ENCODE data around the gene GDPD2. TPM values are rescaled to one million over a fixed set of nuclear protein-coding genes. Genes with fewer than 3 reads are reported as not detected.
"Not testable (repeated sequence)": the region's sequence is repeated elsewhere in the genome, so short reads cannot be mapped to it uniquely, and the experiment has no call there.

Gene GDPD2, protein sequence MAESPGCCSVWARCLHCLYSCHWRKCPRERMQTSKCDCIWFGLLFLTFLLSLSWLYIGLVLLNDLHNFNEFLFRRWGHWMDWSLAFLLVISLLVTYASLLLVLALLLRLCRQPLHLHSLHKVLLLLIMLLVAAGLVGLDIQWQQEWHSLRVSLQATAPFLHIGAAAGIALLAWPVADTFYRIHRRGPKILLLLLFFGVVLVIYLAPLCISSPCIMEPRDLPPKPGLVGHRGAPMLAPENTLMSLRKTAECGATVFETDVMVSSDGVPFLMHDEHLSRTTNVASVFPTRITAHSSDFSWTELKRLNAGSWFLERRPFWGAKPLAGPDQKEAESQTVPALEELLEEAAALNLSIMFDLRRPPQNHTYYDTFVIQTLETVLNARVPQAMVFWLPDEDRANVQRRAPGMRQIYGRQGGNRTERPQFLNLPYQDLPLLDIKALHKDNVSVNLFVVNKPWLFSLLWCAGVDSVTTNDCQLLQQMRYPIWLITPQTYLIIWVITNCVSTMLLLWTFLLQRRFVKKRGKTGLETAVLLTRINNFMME
- total RNA-seq = 0.21 and 0.28 TPM in 2 replicates

DNA sequence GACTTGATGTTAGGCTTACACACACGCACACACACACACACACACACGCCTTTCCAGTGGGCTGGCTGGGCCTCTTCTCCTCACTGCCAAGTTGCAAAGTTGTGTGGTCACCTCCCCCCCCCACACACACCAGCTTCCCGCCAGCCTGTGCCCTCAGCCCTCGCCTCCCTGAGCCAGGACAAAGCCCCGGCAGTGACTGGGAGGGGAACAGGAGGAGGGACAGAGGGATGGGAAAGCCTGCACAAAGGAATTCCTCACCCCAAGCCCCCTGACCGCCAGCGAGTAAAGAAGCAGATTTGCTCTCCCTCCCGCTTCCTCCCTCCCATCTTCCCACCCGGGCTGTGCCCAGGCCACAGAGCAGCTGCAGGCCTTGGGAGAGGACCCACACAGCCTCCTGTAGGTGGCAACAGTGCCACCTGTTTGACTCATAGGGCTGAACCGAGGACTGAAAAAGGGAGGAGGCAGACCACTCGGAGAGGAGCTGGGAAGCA, at the start of gene GDPD2:
TSS of gene GDPD2 (plus strand) at position 464 of the 491 bp plus-strand sequence. CDS start 1,671 bp downstream, outside the sequence.
- peaks cover 11% of the 10 kb centered on the region for H3K36me3 Mint-ChIP-seq (ENCODE audit: low read depth)
- no peaks in the 10 kb centered on the region for H3K9me3 Mint-ChIP-seq
- no peak for DNase-seq (ENCODE audit: low spot score)
- H3K27ac Mint-ChIP-seq = no peak within 1 kb of the TSS
- no peaks in the 10 kb centered on the region for H3K4me1 Mint-ChIP-seq (ENCODE audit: low read depth)
- H3K27me3 Mint-ChIP-seq (ENCODE audit: low read depth) = no peaks in the 10 kb centered on the region
- intact Hi-C loops (cut with micrococcal nuclease) = no loop called here
- H3K4me3 Mint-ChIP-seq (ENCODE audit: low read depth) = no peak within 1 kb of the TSS

DNA sequence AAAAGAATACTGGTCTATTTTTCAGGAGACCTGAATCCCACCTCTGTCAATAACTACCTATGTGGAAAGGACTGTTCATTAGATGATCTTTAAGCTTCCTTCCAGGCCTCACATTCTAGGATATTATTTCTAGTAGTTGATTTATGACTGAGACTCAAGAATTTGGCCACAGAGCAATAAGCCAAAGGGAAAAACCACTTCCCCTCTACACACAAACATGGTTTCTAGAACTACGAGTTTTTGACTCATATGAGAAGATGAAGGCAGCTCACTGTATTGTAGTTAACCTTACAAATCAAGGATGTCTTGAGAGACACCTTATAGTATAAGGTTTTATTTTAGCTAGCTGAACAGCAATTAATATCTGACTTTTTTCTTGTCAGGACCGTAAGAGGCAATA, 36.9 kb upstream of the GDPD2 start:
- no peaks in the 10 kb centered on the region for H3K9me3 Mint-ChIP-seq
- DNase-seq (ENCODE audit: low spot score) = no peak
- H3K4me1 Mint-ChIP-seq (ENCODE audit: low read depth) = peaks cover 12% of the 10 kb centered on the region
- no peak overlapping the region for H3K27ac Mint-ChIP-seq
- H3K4me3 Mint-ChIP-seq (ENCODE audit: low read depth) = no peak overlapping the region
- peaks cover 65% of the 10 kb centered on the region for H3K36me3 Mint-ChIP-seq (ENCODE audit: low read depth)
- no peaks in the 10 kb centered on the region for H3K27me3 Mint-ChIP-seq (ENCODE audit: low read depth)
- intact Hi-C loops (cut with micrococcal nuclease) = no loop called here

DNA sequence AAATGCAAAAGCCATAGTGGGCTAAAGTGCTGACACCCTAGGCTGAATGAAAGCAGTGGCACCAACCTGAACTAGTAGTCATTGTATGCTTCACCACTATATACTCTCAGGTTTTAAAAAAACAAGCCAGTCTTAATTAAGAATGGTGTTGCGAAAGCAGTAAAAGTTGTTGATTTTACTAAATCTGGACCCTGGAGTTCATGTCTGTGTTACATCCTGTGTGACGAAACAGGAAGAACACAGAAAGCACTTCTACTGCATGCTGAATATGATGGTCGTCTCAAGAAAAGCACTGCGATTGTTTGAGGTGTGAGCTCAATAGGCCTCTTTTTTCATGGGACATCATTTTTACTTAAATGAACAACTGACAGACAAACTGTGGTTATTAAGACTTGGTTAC, 24.2 kb upstream of the GDPD2 start:
- intact Hi-C loops (cut with micrococcal nuclease) = no loop called here
- Mint-ChIP-seq H3K4me3 (ENCODE audit: low read depth) (no peak overlapping the region), H3K36me3 (ENCODE audit: low read depth) (peaks cover 32% of the 10 kb centered on the region), H3K4me1 (ENCODE audit: low read depth) (peaks cover 2% of the 10 kb centered on the region), H3K27me3 (ENCODE audit: low read depth) (no peaks in the 10 kb centered on the region), H3K9me3 (no peaks in the 10 kb centered on the region), H3K27ac (no peak overlapping the region)
- DNase-seq (ENCODE audit: low spot score) = no peak

DNA sequence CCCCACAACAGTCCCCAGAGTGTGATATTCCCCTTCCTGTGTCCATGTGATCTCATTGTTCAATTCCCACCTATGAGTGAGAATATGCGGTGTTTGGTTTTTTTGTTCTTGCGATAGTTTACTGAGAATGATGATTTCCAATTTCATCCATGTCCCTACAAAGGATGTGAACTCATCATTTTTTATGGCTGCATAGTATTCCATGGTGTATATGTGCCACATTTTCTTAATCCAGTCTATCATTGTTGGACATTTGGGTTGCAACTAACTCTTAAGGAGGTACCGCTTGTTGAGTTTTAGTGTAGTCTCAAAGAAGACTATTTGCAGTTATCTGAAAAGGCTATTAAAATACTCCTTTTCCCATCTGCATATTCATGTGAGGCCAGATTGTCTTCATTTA, 22.9 kb upstream of the GDPD2 start:
- H3K4me1 Mint-ChIP-seq (ENCODE audit: low read depth); H3K4me3 Mint-ChIP-seq (ENCODE audit: low read depth); H3K27me3 Mint-ChIP-seq (ENCODE audit: low read depth); DNase-seq (ENCODE audit: low spot score); H3K27ac Mint-ChIP-seq; H3K9me3 Mint-ChIP-seq; intact Hi-C loops (cut with micrococcal nuclease): not testable (repeated sequence)
- peaks cover 31% of the 10 kb centered on the region for H3K36me3 Mint-ChIP-seq (ENCODE audit: low read depth)

DNA sequence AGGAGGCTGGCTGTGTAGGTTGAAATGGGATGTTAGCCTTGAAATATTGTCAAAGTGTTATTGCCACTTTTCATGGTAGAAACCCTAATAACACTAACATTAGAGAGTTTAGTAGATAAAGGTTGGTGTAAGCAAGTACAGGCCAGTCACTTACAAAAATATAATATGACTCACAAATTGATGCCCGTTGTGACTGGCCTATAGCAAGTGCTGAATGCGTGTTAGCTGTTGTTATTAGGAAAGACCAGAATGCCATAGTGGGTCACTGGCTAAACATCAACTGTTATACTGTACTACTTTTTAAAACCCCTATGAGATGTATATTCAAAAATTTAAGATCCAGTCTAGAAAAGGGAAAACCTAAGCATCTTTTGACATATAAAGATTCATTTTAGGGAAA, 20.4 kb upstream of the GDPD2 start:
- no peak overlapping the region for H3K4me3 Mint-ChIP-seq (ENCODE audit: low read depth)
- peaks cover 2% of the 10 kb centered on the region for H3K4me1 Mint-ChIP-seq (ENCODE audit: low read depth)
- H3K27me3 Mint-ChIP-seq (ENCODE audit: low read depth) = no peaks in the 10 kb centered on the region
- no peaks in the 10 kb centered on the region for H3K9me3 Mint-ChIP-seq
- no peak for DNase-seq (ENCODE audit: low spot score)
- intact Hi-C loops (cut with micrococcal nuclease) = no loop called here
- H3K27ac Mint-ChIP-seq = no peak overlapping the region
- H3K36me3 Mint-ChIP-seq (ENCODE audit: low read depth) = peaks cover 22% of the 10 kb centered on the region

DNA sequence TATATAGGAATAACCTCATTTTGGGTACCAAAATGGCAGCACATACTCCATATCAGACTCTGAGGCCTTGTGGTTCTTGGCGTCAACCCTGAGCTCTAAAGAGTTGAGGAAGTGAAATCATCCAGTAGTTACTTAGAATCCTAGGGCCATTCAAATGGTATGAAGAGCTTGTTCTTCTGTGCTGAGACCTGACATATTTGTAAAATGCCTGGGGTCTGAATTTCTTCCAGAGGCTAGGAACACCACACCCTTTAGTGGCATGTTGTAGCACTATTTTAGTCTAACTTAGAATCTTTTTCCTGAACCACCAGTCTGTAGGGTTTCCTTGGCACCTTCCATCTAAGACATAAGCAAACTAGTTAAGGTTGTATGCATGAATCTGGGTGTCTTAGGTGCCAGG, 18.1 kb upstream of the GDPD2 start:
- DNase-seq (ENCODE audit: low spot score) = no peak
- no peaks in the 10 kb centered on the region for H3K27me3 Mint-ChIP-seq (ENCODE audit: low read depth)
- H3K27ac Mint-ChIP-seq = no peak overlapping the region
- H3K36me3 Mint-ChIP-seq (ENCODE audit: low read depth) = peaks cover 27% of the 10 kb centered on the region
- intact Hi-C loops (cut with micrococcal nuclease) = no loop called here
- no peak overlapping the region for H3K4me3 Mint-ChIP-seq (ENCODE audit: low read depth)
- H3K9me3 Mint-ChIP-seq = no peaks in the 10 kb centered on the region
- no peaks in the 10 kb centered on the region for H3K4me1 Mint-ChIP-seq (ENCODE audit: low read depth)

DNA sequence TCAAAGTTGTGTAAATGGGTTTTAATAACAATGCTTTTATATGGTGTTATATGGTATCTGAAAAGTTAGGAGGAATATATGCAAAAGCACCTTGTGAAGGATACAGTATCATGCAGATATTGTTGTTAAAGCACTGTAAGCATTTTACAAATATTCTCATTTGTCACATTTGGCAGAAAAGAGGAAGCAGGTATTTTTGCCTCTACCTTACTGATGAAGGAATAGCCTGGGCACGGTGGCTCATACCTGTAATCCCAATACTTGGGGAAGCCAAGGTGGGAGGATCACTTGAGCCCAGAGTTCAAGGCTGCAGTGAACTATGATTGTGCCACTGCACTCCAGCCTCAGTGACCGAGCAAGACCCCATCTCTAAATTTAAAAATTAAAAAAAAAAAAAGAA, 12.2 kb upstream of the GDPD2 start:
- H3K9me3 Mint-ChIP-seq = no peaks in the 10 kb centered on the region
- no peak overlapping the region for H3K4me3 Mint-ChIP-seq (ENCODE audit: low read depth)
- H3K27ac Mint-ChIP-seq = no peak overlapping the region
- DNase-seq (ENCODE audit: low spot score) = no peak
- intact Hi-C loops (cut with micrococcal nuclease) = no loop called here
- H3K27me3 Mint-ChIP-seq (ENCODE audit: low read depth) = no peaks in the 10 kb centered on the region
- H3K36me3 Mint-ChIP-seq (ENCODE audit: low read depth) = peaks cover 14% of the 10 kb centered on the region
- H3K4me1 Mint-ChIP-seq (ENCODE audit: low read depth) = no peaks in the 10 kb centered on the region

DNA sequence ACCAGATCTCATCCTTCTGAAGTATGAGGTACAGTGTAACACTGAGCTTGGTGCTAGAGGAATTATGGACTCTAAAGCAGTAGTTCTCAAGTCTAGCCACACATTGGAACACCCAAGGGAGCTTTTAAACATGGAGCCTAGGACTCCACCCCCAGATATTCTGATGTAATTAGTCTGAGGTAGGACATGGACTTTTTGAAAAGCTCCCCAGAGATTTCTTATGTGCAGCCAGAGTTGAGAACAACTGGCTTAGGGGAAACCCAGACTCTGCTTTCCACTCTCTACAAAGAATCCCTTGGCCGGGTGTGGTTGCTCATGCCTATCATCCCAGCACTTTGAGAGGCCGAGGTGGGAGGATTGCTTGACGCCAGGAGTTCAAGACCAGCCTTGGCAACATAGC, 11.6 kb upstream of the GDPD2 start:
- Mint-ChIP-seq H3K36me3 (ENCODE audit: low read depth) (peaks cover 14% of the 10 kb centered on the region), H3K27me3 (ENCODE audit: low read depth) (no peaks in the 10 kb centered on the region), H3K4me3 (ENCODE audit: low read depth) (no peak overlapping the region), H3K4me1 (ENCODE audit: low read depth) (no peaks in the 10 kb centered on the region), H3K9me3 (no peaks in the 10 kb centered on the region), H3K27ac (no peak overlapping the region)
- no peak for DNase-seq (ENCODE audit: low spot score)
- intact Hi-C loops (cut with micrococcal nuclease) = no loop called here

DNA sequence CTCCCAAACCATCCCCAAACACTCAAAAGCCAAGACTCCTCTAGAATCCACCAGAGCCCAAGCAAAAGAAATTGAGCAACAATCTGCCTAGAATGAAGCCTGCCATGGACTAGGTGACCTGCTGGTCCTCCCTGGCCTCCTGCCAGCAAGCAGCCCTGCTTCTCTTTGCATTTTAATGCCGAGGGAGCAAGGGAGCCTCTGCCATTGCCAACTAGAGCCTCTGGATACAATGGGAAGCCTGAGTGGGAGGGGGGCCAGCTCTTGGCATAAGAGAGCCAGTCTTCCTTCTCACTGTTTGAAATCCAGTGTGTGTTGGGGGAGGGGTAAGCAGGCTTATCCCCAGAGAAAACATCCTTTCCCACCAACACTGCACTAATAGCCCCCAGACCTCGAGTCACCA, 1.5 kb upstream of the GDPD2 start:
- DNase-seq (ENCODE audit: low spot score) = no peak
- Mint-ChIP-seq H3K4me3 (ENCODE audit: low read depth) (no peak overlapping the region), H3K27me3 (ENCODE audit: low read depth) (no peaks in the 10 kb centered on the region), H3K27ac (no peak overlapping the region), H3K4me1 (ENCODE audit: low read depth) (no peaks in the 10 kb centered on the region), H3K9me3 (no peaks in the 10 kb centered on the region), H3K36me3 (ENCODE audit: low read depth) (peaks cover 12% of the 10 kb centered on the region)
- intact Hi-C loops (cut with micrococcal nuclease) = no loop called here

DNA sequence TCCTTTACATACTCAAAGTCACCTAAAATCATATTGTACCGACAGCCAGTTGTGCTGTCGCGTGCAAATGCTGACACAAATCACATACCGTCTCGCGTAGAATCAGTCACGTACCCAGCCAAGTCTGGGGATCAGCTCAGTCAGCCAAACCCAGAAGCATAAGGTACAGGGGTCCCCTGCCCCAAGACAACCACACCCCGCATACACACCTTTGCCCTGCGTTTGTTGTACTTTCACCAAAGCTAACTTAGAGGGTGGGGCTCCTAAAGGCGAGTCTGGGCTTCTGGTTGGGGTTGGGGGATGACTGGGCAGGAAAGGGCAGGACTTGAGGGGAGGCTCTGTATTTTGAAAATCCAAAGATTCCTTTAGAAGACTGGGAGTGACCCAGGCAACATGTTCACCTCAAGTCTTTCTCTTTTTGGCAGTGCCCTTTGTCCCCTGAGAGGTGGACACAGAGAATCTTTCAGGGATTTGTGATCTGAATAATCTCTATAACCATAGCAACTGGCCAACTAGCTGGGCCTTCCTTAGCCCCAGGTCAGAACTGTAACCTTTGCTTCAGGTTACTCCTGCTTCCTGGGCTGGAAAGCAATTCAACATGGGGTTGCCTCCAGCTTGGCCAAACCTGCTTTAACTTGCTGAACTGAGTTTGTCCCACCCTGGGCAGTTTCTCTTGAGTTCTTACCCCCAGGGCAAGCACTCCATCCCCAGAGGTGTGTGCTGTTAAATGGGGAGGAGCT, 992 bp downstream of the GDPD2 start:
- no peak for DNase-seq (ENCODE audit: low spot score)
- Mint-ChIP-seq H3K27me3 (ENCODE audit: low read depth) (no peaks in the 10 kb centered on the region), H3K27ac (no peak overlapping the region), H3K4me3 (ENCODE audit: low read depth) (no peak overlapping the region), H3K9me3 (no peaks in the 10 kb centered on the region), H3K36me3 (ENCODE audit: low read depth) (peaks cover 7% of the 10 kb centered on the region), H3K4me1 (ENCODE audit: low read depth) (no peaks in the 10 kb centered on the region)
- intact Hi-C loops (cut with micrococcal nuclease) = no loop called here

DNA sequence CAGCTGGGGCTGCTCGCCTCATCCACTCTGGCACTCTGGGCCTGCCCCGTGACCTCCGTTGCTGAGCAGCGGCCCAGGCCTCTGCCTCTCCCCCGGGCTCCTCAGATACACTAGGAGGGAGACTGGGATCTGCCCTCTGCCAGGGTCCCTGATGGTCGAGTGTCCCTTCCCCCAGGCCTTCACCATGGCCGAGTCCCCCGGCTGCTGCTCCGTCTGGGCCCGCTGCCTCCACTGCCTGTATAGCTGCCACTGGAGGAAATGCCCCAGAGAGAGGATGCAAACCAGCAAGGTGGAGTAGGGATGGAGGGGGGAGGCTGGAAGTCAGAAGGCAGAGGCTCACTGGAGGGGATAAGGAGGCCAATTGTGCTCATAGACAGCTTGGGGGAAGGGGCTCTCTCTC, 1.7 kb downstream of the GDPD2 start:
- H3K36me3 Mint-ChIP-seq (ENCODE audit: low read depth) = peaks cover 7% of the 10 kb centered on the region
- intact Hi-C loops (cut with micrococcal nuclease) = no loop called here
- H3K4me3 Mint-ChIP-seq (ENCODE audit: low read depth) = no peak overlapping the region
- no peaks in the 10 kb centered on the region for H3K27me3 Mint-ChIP-seq (ENCODE audit: low read depth)
- H3K27ac Mint-ChIP-seq = no peak overlapping the region
- no peaks in the 10 kb centered on the region for H3K9me3 Mint-ChIP-seq
- no peak for DNase-seq (ENCODE audit: low spot score)
- H3K4me1 Mint-ChIP-seq (ENCODE audit: low read depth) = no peaks in the 10 kb centered on the region

DNA sequence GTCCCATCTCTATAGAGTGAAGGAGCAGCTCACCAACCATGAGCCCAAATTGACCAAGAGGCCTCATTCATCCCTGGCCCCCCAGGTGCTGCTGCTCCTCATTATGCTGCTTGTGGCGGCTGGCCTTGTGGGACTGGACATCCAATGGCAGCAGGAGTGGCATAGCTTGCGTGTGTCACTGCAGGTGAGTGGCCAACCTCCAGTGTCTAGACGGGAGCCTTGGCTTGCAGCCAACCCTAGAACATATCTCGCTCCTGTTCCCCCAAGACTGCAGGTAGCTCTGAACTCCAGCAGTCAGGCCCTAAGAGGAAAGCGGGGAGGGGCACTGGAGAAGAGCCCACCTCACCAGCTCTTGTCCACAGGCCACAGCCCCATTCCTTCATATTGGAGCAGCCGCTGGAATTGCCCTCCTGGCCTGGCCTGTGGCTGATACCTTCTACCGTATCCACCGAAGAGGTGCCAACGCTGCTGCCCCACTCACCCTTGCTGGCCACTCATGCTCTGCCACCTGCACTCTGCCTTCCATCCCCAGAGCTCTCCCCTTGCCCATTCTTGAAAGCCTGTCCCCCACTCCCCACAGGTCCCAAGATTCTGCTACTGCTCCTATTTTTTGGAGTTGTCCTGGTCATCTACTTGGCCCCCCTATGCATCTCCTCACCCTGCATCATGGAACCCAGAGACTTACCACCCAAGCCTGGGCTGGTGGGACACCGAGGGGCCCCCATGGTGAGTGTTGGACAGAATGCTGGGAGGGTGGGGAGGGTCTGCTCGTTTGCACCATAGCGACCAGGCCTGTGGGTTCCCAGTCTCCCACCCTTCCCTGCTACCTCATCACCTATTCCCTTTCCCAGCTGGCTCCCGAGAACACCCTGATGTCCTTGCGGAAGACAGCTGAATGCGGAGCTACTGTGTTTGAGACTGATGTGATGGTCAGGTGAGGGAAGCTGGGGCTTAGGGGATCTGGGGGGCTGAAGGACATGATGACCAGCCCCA, 3.5 kb downstream of the GDPD2 start:
- H3K27me3 Mint-ChIP-seq (ENCODE audit: low read depth) = no peaks in the 10 kb centered on the region
- H3K4me3 Mint-ChIP-seq (ENCODE audit: low read depth) = no peak overlapping the region
- no peak overlapping the region for H3K27ac Mint-ChIP-seq
- DNase-seq (ENCODE audit: low spot score) = no peak
- no peaks in the 10 kb centered on the region for H3K4me1 Mint-ChIP-seq (ENCODE audit: low read depth)
- H3K9me3 Mint-ChIP-seq = no peaks in the 10 kb centered on the region
- H3K36me3 Mint-ChIP-seq (ENCODE audit: low read depth) = no peaks in the 10 kb centered on the region
- intact Hi-C loops (cut with micrococcal nuclease) = no loop called here
